ENCODE results near the gene PRRT3. TPM values are rescaled to one million over a fixed set of nuclear protein-coding genes. Genes with fewer than 3 reads are reported as not detected.
"Not testable (repeated sequence)": the region's sequence is repeated elsewhere in the genome, so short reads cannot be mapped to it uniquely, and the experiment has no call there.

PRRT3 gene
- total and polyA plus RNA-seq, 12 donors = 0.30 to 6.4 (median 3.0) TPM

DNA sequence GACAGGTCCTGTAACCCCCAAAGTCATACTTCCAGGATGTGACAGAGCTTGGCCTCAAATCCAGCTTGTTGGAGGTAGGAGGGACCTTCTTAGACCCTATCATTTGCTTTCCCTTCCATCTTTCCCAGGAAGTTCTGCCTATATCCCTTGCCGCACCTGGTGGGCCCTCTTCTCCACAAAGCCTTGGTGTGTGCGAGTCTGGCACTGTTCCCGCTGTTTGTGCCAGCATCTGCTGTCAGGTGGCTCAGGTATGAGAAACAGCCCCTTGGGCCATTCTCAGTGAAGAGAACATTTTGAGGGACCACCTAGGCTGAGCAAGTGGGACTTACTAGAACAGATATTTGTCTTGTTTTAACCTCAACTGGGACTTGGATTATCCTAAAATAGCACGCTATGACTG, 48.3 kb downstream of the PRRT3 start:
- intact Hi-C loops (cut with DNase I) = no loop called here
- Histone ChIP-seq H3K9me3 (replicated peaks in 1 of 3) (no peaks in the 10 kb centered on the region), H3K27ac (no peak overlapping the region), H3K4me1 (replicated peaks in 1 of 2) (no peaks in the 10 kb centered on the region), H3K4me3 (no peak overlapping the region), H3K27me3 (no peaks in the 10 kb centered on the region), H3K36me3 (replicated peaks in 1 of 2) (no peaks in the 10 kb centered on the region)
- no peak for DNase-seq
- no peak for TF ChIP-seq POLR2A (IDR thresholded peaks at IDR 0.05)
- TF ChIP-seq, protein P1, sequence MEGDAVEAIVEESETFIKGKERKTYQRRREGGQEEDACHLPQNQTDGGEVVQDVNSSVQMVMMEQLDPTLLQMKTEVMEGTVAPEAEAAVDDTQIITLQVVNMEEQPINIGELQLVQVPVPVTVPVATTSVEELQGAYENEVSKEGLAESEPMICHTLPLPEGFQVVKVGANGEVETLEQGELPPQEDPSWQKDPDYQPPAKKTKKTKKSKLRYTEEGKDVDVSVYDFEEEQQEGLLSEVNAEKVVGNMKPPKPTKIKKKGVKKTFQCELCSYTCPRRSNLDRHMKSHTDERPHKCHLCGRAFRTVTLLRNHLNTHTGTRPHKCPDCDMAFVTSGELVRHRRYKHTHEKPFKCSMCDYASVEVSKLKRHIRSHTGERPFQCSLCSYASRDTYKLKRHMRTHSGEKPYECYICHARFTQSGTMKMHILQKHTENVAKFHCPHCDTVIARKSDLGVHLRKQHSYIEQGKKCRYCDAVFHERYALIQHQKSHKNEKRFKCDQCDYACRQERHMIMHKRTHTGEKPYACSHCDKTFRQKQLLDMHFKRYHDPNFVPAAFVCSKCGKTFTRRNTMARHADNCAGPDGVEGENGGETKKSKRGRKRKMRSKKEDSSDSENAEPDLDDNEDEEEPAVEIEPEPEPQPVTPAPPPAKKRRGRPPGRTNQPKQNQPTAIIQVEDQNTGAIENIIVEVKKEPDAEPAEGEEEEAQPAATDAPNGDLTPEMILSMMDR (IDR thresholded peaks at IDR 0.05) = no peak
- WGBS, 4 donors = 92 to 97% (median 95%) methylated on average over 4 of the region's 4 CpGs

- Histone ChIP-seq H3K27ac (peak overlapping the region in 3 of 5 donors; percentile 33 to 75 (median 54)), H3K4me3 (peak overlapping the region in 1 of 4 donors; percentile 5), H3K4me1 (replicated peaks in 1 of 2) (peaks cover 2 to 3% of the 10 kb centered on the region in 2 donors), H3K27me3 (no peaks in the 10 kb centered on the region), H3K36me3 (replicated peaks in 1 of 2) (no peaks in the 10 kb centered on the region), H3K9me3 (replicated peaks in 1 of 3) (no peaks in the 10 kb centered on the region)
- intact Hi-C loops (cut with DNase I) = no loop called here
- WGBS, 4 donors = 48 to 55% (median 51%) methylated on average over 4 of the region's 4 CpGs
- DNase-seq = no peak
- TF ChIP-seq, protein P1 (IDR thresholded peaks at IDR 0.05) = no peak
- no peak for TF ChIP-seq POLR2A (IDR thresholded peaks at IDR 0.05)
Observed at GRCh38 chr3:9903238-9903624, 49.0 kb downstream of the PRRT3 start.

GRCh38 chr3:9902372-9903237, 49.6 kb downstream of the PRRT3 start, which contains the start of gene IL17RE:
IL17RE (plus strand) TSS chr3:9902848; CDS start chr3:9902933, 85 bp downstream.
- TF ChIP-seq, protein P1 (IDR thresholded peaks at IDR 0.05) = no peak
- TF ChIP-seq POLR2A (IDR thresholded peaks at IDR 0.05) = no peak
- no peaks in the 10 kb centered on the region for H3K27me3 ChIP-seq

DNA sequence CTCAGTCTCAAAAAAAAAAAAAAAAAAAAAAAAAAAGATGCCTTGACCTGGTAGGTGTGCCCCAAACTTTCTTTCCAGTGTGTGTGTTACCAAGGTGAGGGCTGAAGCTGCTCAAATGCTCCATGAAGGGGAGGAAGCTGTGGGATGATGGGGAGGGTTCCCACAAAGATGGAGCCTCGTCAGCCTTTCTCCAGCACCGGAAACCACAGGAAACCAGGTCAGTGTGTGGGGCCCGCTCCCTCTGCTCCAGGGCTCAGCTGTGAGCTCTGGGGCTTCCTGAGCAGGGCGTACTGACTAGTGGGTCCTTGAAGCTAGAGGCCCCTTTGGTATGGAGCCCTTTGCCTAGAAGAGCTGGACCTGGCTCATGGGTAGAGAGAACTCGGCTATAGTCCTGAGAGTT, 50.2 kb downstream of the PRRT3 start:
- Histone ChIP-seq H3K27me3 (no peaks in the 10 kb centered on the region), H3K4me3 (no peak overlapping the region), H3K27ac (no peak overlapping the region), H3K4me1 (replicated peaks in 1 of 2) (peaks cover 13 to 14% of the 10 kb centered on the region in 2 donors), H3K9me3 (replicated peaks in 1 of 3) (no peaks in the 10 kb centered on the region), H3K36me3 (replicated peaks in 1 of 2) (no peaks in the 10 kb centered on the region)
- TF ChIP-seq, protein P1 (IDR thresholded peaks at IDR 0.05) = no peak
- no peak for TF ChIP-seq POLR2A (IDR thresholded peaks at IDR 0.05)
- intact Hi-C loops (cut with DNase I) = no loop called here
- WGBS, 4 donors = 64 to 80% (median 70%) methylated on average over 2 to 5 of the region's 5 CpGs
- DNase-seq = no peak

More at GRCh38 chr3:9902372-9903237, 49.6 kb downstream of the PRRT3 start, which contains the start of gene IL17RE:
- Histone ChIP-seq H3K27ac (peak within 1 kb of the TSS in 3 of 5 donors; percentile 33 to 75 (median 54)), H3K36me3 (replicated peaks in 1 of 2) (no peaks in the 10 kb centered on the region), H3K4me1 (replicated peaks in 1 of 2) (peaks cover 7 to 9% of the 10 kb centered on the region in 2 donors), H3K4me3 (peak within 1 kb of the TSS in 1 of 4 donors; percentile 5), H3K9me3 (replicated peaks in 1 of 3) (no peaks in the 10 kb centered on the region)
- WGBS, 4 donors = 70 to 82% (median 75%) methylated on average over 5 to 13 of the region's 13 CpGs
- no peak for DNase-seq
- intact Hi-C loops (cut with DNase I) = no loop called here

- H3K9me3 ChIP-seq (replicated peaks in 1 of 3); H3K4me3 ChIP-seq; DNase-seq; intact Hi-C loops (cut with DNase I); H3K27ac ChIP-seq; H3K36me3 ChIP-seq (replicated peaks in 1 of 2); H3K27me3 ChIP-seq: not testable (repeated sequence)
- 91 to 93% (median 93%) methylated on average over 6 of the region's 6 CpGs for WGBS, 4 donors
- peaks cover 13 to 14% of the 10 kb centered on the region in 2 donors for H3K4me1 ChIP-seq (replicated peaks in 1 of 2)
Observed at GRCh38 chr3:9900965-9901415, 51.2 kb downstream of the PRRT3 start.
